ENCODE results near the gene EPHB2.

Gene EPHB2

DNA sequence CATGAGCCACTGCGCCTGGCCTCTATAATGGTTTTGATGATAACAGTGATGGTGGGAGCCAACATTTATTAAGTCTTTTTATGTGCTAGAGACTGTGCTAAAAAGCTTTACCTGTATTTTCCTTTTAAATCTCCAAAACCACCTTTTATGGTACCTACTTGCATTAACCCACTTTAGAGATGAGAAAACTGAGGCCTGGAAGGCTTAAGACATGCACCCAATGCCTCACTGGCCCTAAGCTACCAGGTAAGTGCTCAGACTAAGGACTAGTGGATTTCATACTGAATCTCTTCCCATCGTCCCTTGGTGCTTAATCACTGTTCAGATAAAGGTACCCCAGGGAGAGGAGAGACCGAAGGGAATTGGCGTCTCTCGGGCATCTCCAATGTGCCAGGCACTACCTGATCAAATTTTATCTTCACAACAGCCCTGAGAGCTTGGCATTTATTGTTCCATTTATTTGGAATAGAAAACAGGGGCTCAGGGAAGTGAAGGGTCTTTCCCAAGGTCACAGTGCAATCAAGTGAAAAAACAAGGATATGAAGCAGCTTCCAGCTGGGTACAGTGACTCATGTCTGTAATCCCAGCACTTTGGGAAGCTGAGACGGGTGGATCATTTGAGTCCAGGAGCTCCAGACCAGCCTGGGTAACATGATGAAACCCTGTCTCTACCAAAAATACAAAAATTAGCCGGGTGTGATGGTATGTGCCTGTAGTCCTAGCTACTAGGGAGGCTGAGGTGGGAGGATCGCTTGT is 177.9 kb downstream of the EPHB2 start:
- no peaks in the 10 kb centered on the region for H3K27me3 ChIP-seq (ENCODE audit: control insufficient read depth in 1 of 2, insufficient read depth in 2 of 2, low read length in 2 of 2)
- H3K9ac ChIP-seq (ENCODE audit: low read length in 2 of 2): no peak overlapping the region
- H3K9me3 ChIP-seq (ENCODE audit: control insufficient read depth in 2 of 2, low read length in 2 of 2): peaks cover 0 to 4% of the 10 kb centered on the region in 2 donors
- H3K4me3 ChIP-seq (ENCODE audit: low read length in 2 of 2): no peak overlapping the region
- peaks cover 0 to 2% of the 10 kb centered on the region in 2 donors for H3K36me3 ChIP-seq (ENCODE audit: control insufficient read depth in 2 of 2, insufficient read depth in 2 of 2, low read length in 2 of 2)
- H3K27ac ChIP-seq (ENCODE audit: low read length): no peak overlapping the region
- H3K4me1 ChIP-seq (ENCODE audit: control insufficient read depth, insufficient read depth, low read length): no peaks in the 10 kb centered on the region

DNA sequence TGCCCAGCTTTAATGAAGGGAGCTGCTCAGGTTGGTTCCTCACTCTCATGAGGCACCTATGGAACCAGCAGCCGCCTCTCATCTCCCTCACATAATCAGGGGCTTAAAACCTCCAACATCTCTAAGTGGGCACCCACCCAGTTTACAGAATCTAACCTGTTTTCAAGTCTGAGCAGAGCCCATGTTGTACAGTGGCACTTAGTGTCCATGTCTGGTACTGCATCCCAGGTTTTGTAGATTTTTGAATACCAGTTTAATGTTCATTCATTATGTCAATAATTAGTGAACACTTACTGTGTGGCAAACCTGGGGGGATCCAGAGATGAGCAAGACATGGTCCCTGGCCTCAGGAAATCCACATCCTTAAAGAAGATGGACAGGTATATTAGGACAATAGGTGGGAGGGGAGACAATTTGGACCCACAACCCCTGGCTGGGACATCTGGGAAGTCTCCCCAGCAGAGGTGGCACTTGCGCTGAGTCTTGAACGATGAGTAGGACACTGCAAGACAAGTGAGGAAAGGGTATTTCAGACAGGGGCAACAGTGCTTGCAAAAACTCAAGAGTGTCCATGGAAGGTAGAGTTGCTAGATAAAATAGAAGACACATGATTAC is 178.7 kb downstream of the EPHB2 start:
- peaks cover 0 to 2% of the 10 kb centered on the region in 2 donors for H3K27me3 ChIP-seq (ENCODE audit: control insufficient read depth in 1 of 2, insufficient read depth in 2 of 2, low read length in 2 of 2)
- no peak overlapping the region for H3K9ac ChIP-seq (ENCODE audit: low read length in 2 of 2)
- peaks cover 0 to 2% of the 10 kb centered on the region in 2 donors for H3K36me3 ChIP-seq (ENCODE audit: control insufficient read depth in 2 of 2, insufficient read depth in 2 of 2, low read length in 2 of 2)
- H3K4me3 ChIP-seq (ENCODE audit: low read length in 2 of 2): no peak overlapping the region
- no peak overlapping the region for H3K27ac ChIP-seq (ENCODE audit: low read length)
- peaks cover 0 to 4% of the 10 kb centered on the region in 2 donors for H3K9me3 ChIP-seq (ENCODE audit: control insufficient read depth in 2 of 2, low read length in 2 of 2)
- no peaks in the 10 kb centered on the region for H3K4me1 ChIP-seq (ENCODE audit: control insufficient read depth, insufficient read depth, low read length)

DNA sequence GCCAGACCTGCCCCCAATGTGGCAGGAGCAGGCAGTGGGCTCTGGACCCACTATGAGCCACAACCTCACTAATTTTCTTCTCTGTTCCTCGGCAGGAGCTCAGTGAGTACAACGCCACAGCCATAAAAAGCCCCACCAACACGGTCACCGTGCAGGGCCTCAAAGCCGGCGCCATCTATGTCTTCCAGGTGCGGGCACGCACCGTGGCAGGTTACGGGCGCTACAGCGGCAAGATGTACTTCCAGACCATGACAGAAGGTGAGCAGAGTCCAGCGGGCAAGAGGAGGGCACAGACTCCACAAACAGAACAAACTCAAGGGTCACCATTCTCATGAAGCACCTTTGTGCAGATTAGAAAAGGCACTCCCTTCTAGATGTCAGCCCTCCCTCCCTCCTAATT is 182.2 kb downstream of the EPHB2 start:
- Histone ChIP-seq H3K27ac (ENCODE audit: low read length) (no peak overlapping the region), H3K27me3 (ENCODE audit: control insufficient read depth in 1 of 2, insufficient read depth in 2 of 2, low read length in 2 of 2) (peaks cover 0 to 2% of the 10 kb centered on the region in 2 donors), H3K9me3 (ENCODE audit: control insufficient read depth in 2 of 2, low read length in 2 of 2) (peaks cover 0 to 4% of the 10 kb centered on the region in 2 donors), H3K9ac (ENCODE audit: low read length in 2 of 2) (no peak overlapping the region), H3K36me3 (ENCODE audit: control insufficient read depth in 2 of 2, insufficient read depth in 2 of 2, low read length in 2 of 2) (peaks cover 0 to 2% of the 10 kb centered on the region in 2 donors), H3K4me1 (ENCODE audit: control insufficient read depth, insufficient read depth, low read length) (no peaks in the 10 kb centered on the region), H3K4me3 (ENCODE audit: low read length in 2 of 2) (no peak overlapping the region)

DNA sequence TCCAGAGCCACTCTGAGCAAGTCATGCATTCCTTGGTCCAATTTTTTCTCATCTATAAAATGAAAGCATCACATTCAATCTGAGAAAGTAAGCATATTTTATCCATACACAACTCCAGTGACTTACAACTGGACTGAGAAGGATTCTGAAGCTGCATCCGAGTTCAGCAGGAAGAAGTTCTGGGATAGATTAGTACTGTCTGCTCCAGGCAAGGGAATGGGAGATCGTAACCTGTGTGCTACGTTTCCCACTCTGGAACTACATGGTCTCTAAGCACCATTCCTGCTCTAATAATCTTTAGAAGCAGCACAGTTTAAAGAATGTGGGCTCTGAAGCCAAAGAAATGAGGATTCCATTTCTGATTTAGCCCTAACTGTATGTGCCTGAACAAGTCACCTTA is 182.7 kb downstream of the EPHB2 start:
- H3K36me3 ChIP-seq (ENCODE audit: control insufficient read depth in 2 of 2, insufficient read depth in 2 of 2, low read length in 2 of 2): peaks cover 0 to 2% of the 10 kb centered on the region in 2 donors
- H3K9ac ChIP-seq (ENCODE audit: low read length in 2 of 2): no peak overlapping the region
- no peaks in the 10 kb centered on the region for H3K4me1 ChIP-seq (ENCODE audit: control insufficient read depth, insufficient read depth, low read length)
- H3K4me3 ChIP-seq (ENCODE audit: low read length in 2 of 2): no peak overlapping the region
- no peak overlapping the region for H3K27ac ChIP-seq (ENCODE audit: low read length)
- H3K9me3 ChIP-seq (ENCODE audit: control insufficient read depth in 2 of 2, low read length in 2 of 2): peaks cover 0 to 4% of the 10 kb centered on the region in 2 donors
- H3K27me3 ChIP-seq (ENCODE audit: control insufficient read depth in 1 of 2, insufficient read depth in 2 of 2, low read length in 2 of 2): peaks cover 0 to 2% of the 10 kb centered on the region in 2 donors

DNA sequence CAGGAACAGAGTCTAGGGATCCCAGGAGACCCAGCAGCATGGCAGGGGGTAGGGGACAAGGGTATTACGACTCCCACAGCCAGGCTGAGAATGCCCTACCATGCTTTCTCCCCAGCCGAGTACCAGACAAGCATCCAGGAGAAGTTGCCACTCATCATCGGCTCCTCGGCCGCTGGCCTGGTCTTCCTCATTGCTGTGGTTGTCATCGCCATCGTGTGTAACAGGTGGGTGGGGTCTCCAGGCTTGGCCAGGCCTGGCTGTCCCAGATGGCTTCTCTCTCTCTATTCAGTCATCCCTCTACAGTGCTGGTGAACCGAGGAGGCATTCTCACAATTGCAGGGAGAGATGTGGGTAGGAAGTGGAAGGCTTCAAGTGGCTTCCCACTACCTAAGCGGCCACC is 184.7 kb downstream of the EPHB2 start:
- Histone ChIP-seq H3K27me3 (ENCODE audit: control insufficient read depth in 1 of 2, insufficient read depth in 2 of 2, low read length in 2 of 2) (peaks cover 0 to 2% of the 10 kb centered on the region in 2 donors), H3K27ac (ENCODE audit: low read length) (no peak overlapping the region), H3K36me3 (ENCODE audit: control insufficient read depth in 2 of 2, insufficient read depth in 2 of 2, low read length in 2 of 2) (peaks cover 0 to 2% of the 10 kb centered on the region in 2 donors), H3K4me3 (ENCODE audit: low read length in 2 of 2) (no peak overlapping the region), H3K9ac (ENCODE audit: low read length in 2 of 2) (no peak overlapping the region), H3K4me1 (ENCODE audit: control insufficient read depth, insufficient read depth, low read length) (no peaks in the 10 kb centered on the region), H3K9me3 (ENCODE audit: control insufficient read depth in 2 of 2, low read length in 2 of 2) (peaks cover 0 to 4% of the 10 kb centered on the region in 2 donors)

DNA sequence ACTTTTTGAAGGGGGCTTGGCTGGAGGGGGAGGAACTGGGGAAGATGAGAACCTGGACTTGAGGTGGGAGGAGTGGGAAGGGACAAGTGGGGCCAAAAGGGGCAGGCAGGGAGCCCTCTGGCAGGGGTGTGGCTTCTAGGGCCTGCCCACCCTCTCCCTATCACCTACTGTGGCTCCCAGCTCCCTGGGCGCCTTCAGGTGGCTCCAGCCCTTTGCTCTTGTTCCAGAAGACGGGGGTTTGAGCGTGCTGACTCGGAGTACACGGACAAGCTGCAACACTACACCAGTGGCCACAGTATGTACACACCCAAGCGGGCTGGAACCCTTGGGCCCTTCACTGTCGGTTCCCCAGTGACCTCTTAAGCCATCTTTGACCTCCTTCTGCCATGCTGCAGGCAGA is 185.5 kb downstream of the EPHB2 start:
- peaks cover 0 to 2% of the 10 kb centered on the region in 2 donors for H3K36me3 ChIP-seq (ENCODE audit: control insufficient read depth in 2 of 2, insufficient read depth in 2 of 2, low read length in 2 of 2)
- H3K27me3 ChIP-seq (ENCODE audit: control insufficient read depth in 1 of 2, insufficient read depth in 2 of 2, low read length in 2 of 2): peaks cover 0 to 2% of the 10 kb centered on the region in 2 donors
- H3K9ac ChIP-seq (ENCODE audit: low read length in 2 of 2): no peak overlapping the region
- H3K4me3 ChIP-seq (ENCODE audit: low read length in 2 of 2): no peak overlapping the region
- H3K27ac ChIP-seq (ENCODE audit: low read length): no peak overlapping the region
- H3K4me1 ChIP-seq (ENCODE audit: control insufficient read depth, insufficient read depth, low read length): no peaks in the 10 kb centered on the region
- peaks cover 0 to 4% of the 10 kb centered on the region in 2 donors for H3K9me3 ChIP-seq (ENCODE audit: control insufficient read depth in 2 of 2, low read length in 2 of 2)

DNA sequence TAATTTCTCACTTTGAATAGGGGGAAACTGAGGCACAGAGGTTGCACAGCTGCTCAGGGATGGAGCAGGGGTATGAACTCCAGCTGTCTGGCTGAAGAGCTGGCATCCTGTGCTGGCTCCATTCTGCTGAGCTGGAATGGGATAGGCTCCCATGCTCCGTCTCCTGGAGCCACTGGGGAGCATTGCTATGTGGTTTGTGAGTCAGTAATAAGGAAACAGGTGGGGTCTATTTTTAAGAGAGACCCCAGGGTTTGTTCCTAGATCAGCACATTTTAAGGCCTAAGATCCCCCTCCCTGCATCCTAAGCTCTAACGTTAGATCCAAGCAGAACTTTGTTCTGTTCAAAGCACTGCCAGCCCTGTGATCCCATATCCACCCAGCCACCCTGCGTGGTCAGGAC is 189.8 kb downstream of the EPHB2 start:
- H3K27ac ChIP-seq (ENCODE audit: low read length): no peak overlapping the region

DNA sequence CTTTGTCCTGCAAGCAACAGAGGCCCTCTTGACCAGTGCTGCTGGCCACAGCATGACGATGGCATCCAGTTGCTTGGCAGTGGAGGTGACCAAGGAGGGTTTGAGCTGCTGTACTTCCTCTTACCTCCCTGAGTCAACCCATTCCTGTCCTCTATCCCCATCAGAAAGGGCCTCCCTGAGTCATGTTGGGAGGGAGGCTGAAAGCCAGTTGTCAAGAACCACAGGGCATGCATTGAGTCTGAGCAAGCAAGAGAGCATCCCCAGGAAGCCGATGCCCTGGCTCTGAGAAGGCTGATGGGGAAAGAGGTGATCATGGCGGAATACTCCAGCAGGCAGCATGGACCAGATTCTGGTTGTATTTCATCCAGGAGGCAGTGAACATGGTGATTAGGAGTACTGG is 192.5 kb downstream of the EPHB2 start:
- H3K27ac ChIP-seq (ENCODE audit: low read length): no peak overlapping the region
- H3K4me1 ChIP-seq (ENCODE audit: control insufficient read depth, insufficient read depth, low read length): no peaks in the 10 kb centered on the region
- H3K27me3 ChIP-seq (ENCODE audit: control insufficient read depth in 1 of 2, insufficient read depth in 2 of 2, low read length in 2 of 2): no peaks in the 10 kb centered on the region
- no peak overlapping the region for H3K9ac ChIP-seq (ENCODE audit: low read length in 2 of 2)
- no peaks in the 10 kb centered on the region for H3K9me3 ChIP-seq (ENCODE audit: control insufficient read depth in 2 of 2, low read length in 2 of 2)
- no peak overlapping the region for H3K4me3 ChIP-seq (ENCODE audit: low read length in 2 of 2)
- no peaks in the 10 kb centered on the region for H3K36me3 ChIP-seq (ENCODE audit: control insufficient read depth in 2 of 2, insufficient read depth in 2 of 2, low read length in 2 of 2)

More for the DNA sequence above, 189.8 kb downstream of the EPHB2 start:
- H3K9me3 ChIP-seq (ENCODE audit: control insufficient read depth in 2 of 2, low read length in 2 of 2): no peaks in the 10 kb centered on the region
- H3K9ac ChIP-seq (ENCODE audit: low read length in 2 of 2): no peak overlapping the region
- no peaks in the 10 kb centered on the region for H3K27me3 ChIP-seq (ENCODE audit: control insufficient read depth in 1 of 2, insufficient read depth in 2 of 2, low read length in 2 of 2)
- H3K4me3 ChIP-seq (ENCODE audit: low read length in 2 of 2): no peak overlapping the region
- no peaks in the 10 kb centered on the region for H3K36me3 ChIP-seq (ENCODE audit: control insufficient read depth in 2 of 2, insufficient read depth in 2 of 2, low read length in 2 of 2)
- no peaks in the 10 kb centered on the region for H3K4me1 ChIP-seq (ENCODE audit: control insufficient read depth, insufficient read depth, low read length)

DNA sequence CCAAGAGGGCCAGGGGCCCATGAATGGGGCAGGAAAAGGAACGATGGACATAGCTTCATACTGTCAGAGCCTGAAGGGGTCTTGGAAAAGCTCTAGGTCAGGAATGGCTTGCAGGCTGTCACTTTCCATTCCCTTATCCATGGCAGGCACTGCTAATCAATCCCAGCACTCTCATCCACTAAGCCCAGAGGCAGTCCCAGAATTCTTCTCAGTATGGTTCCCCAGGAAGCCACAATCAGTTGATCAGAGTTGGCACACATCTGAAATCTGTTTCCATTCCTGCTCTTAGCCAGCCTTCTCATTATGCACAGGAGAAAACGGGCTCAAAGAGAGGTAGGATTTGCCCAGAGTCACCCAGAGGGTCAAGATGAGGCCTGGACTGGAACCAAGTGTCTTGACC is 196.3 kb downstream of the EPHB2 start:
- H3K27ac ChIP-seq (ENCODE audit: low read length): no peak overlapping the region
- H3K4me1 ChIP-seq (ENCODE audit: control insufficient read depth, insufficient read depth, low read length): no peaks in the 10 kb centered on the region
- H3K9me3 ChIP-seq (ENCODE audit: control insufficient read depth in 2 of 2, low read length in 2 of 2): no peaks in the 10 kb centered on the region
- no peaks in the 10 kb centered on the region for H3K36me3 ChIP-seq (ENCODE audit: control insufficient read depth in 2 of 2, insufficient read depth in 2 of 2, low read length in 2 of 2)
- H3K27me3 ChIP-seq (ENCODE audit: control insufficient read depth in 1 of 2, insufficient read depth in 2 of 2, low read length in 2 of 2): no peaks in the 10 kb centered on the region
- no peak overlapping the region for H3K9ac ChIP-seq (ENCODE audit: low read length in 2 of 2)
- no peak overlapping the region for H3K4me3 ChIP-seq (ENCODE audit: low read length in 2 of 2)

DNA sequence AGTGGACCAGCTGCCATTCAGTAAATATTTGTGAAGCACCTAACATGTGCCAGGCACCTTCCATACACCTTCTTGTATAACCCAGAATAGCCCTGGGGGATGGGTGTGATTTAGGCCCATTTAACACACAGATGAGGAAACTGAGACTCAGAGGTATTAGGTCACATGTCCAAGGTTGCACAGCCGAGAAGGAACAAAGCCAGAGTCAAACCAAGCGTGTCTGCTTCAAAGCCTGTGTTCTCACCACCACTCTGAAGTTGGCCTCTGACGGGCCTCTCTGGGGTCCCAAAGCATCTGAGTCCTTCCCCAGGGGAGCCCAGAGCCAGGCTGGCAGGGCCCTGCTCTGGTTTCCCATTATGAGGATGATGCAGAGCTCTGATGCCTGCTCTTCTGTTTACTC is 196.9 kb downstream of the EPHB2 start:
- Histone ChIP-seq H3K27me3 (ENCODE audit: control insufficient read depth in 1 of 2, insufficient read depth in 2 of 2, low read length in 2 of 2) (no peaks in the 10 kb centered on the region), H3K27ac (ENCODE audit: low read length) (no peak overlapping the region), H3K36me3 (ENCODE audit: control insufficient read depth in 2 of 2, insufficient read depth in 2 of 2, low read length in 2 of 2) (no peaks in the 10 kb centered on the region), H3K4me1 (ENCODE audit: control insufficient read depth, insufficient read depth, low read length) (no peaks in the 10 kb centered on the region), H3K9me3 (ENCODE audit: control insufficient read depth in 2 of 2, low read length in 2 of 2) (no peaks in the 10 kb centered on the region), H3K9ac (ENCODE audit: low read length in 2 of 2) (no peak overlapping the region), H3K4me3 (ENCODE audit: low read length in 2 of 2) (no peak overlapping the region)

DNA sequence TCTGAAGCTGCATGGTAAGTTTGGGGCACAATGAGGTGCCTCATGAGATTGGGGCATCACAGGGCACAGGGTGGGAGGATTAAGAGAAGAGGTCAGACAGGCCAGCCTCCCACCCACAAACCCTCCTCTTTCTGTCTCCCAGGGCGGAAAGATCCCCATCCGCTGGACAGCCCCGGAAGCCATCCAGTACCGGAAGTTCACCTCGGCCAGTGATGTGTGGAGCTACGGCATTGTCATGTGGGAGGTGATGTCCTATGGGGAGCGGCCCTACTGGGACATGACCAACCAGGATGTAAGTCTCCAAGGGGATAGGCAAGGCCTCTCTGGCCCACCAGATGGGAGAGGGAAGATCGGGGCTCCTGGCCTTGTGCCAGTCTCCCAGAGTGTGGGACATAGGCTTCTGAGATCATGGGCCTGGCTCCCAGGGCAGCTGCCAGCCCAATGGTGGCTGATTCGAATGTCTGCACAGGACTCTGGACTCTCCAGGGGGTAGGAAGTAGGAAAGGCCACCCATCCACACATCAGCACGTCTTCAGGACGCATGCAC is 198.3 kb downstream of the EPHB2 start:
- H3K9ac ChIP-seq (ENCODE audit: low read length in 2 of 2): no peak overlapping the region
- H3K4me3 ChIP-seq (ENCODE audit: low read length in 2 of 2): no peak overlapping the region
- H3K27me3 ChIP-seq (ENCODE audit: control insufficient read depth in 1 of 2, insufficient read depth in 2 of 2, low read length in 2 of 2): no peaks in the 10 kb centered on the region
- no peak overlapping the region for H3K27ac ChIP-seq (ENCODE audit: low read length)
- H3K36me3 ChIP-seq (ENCODE audit: control insufficient read depth in 2 of 2, insufficient read depth in 2 of 2, low read length in 2 of 2): no peaks in the 10 kb centered on the region
- H3K9me3 ChIP-seq (ENCODE audit: control insufficient read depth in 2 of 2, low read length in 2 of 2): no peaks in the 10 kb centered on the region
- no peaks in the 10 kb centered on the region for H3K4me1 ChIP-seq (ENCODE audit: control insufficient read depth, insufficient read depth, low read length)
